ENCODE measurements around the gene MYO18A. TPM values are rescaled to one million over a fixed set of nuclear protein-coding genes. Genes with fewer than 3 reads are reported as not detected.

The MYO18A gene
- total and polyA plus RNA-seq, 2 of the 4 experiments (the other 2 are of a cell fraction): 22.4 to 39.1 TPM

GRCh38 chr17:29114141-29114540 is 66.1 kb downstream of the MYO18A start:
- Histone ChIP-seq H3K79me1 (ENCODE audit: low read depth in 1 of 2, low read length in 2 of 2) (peaks cover 0 to 10% of the 10 kb centered on the region in 2 experiments; a peak in 1 of 4 replicates), H4K8ac (ENCODE audit: low read depth in 2 of 2, low read length in 2 of 2) (no peak overlapping the region), H4K20me1 (ENCODE audit: insufficient read depth, low read length) (peaks cover 23% of the 10 kb centered on the region), H2BK5ac (ENCODE audit: low read depth, low read length, poor library complexity, severe bottlenecking) (no peak overlapping the region), H3K9me1 (ENCODE audit: insufficient read depth, low read length) (0 out of 2 replicates have a peak, but pooled peaks cover 7% of the 10 kb centered on the region), H2BK20ac (ENCODE audit: low read depth, low read length) (no peak overlapping the region), H3K27ac (ENCODE audit: insufficient read depth, low read length) (no peak overlapping the region), H3K4me1 (ENCODE audit: control insufficient read depth, insufficient read depth, low read length) (no peaks in the 10 kb centered on the region), H3K27me3 (ENCODE audit: control insufficient read depth, insufficient read depth, low read length) (no peaks in the 10 kb centered on the region), H2AK9ac (replicated peaks; ENCODE audit: low read depth, low read length, poor library complexity) (no peak overlapping the region), H3K9me3 (ENCODE audit: control insufficient read depth, insufficient read depth, low read length) (no peaks in the 10 kb centered on the region), H2AFZ (replicated peaks; ENCODE audit: low read length, poor library complexity) (no peak overlapping the region), H2AK5ac (ENCODE audit: low read depth, low read length) (no peak overlapping the region), H4K91ac (ENCODE audit: insufficient read depth, low read depth, low read length) (no peak overlapping the region), H3K23ac (ENCODE audit: low read depth, low read length) (no peak overlapping the region), H2BK15ac (ENCODE audit: low read depth, low read length) (no peak overlapping the region), H3K56ac (ENCODE audit: extremely low read depth, insufficient read depth, low read length) (no peak overlapping the region), H3K9ac (ENCODE audit: low read depth, low read length) (no peak overlapping the region), H3K4me2 (ENCODE audit: low read depth, low read length) (no peak overlapping the region), H3K4ac (ENCODE audit: low read depth, low read length) (no peak overlapping the region), H2BK120ac (ENCODE audit: low read depth, low read length) (no peak overlapping the region), H3K14ac (replicated peaks; ENCODE audit: low read depth, low read length) (no peak overlapping the region), H3K36me3 (ENCODE audit: control insufficient read depth, insufficient read depth, low read length) (peaks cover 39% of the 10 kb centered on the region), H3K4me3 (ENCODE audit: insufficient read depth, low read depth, low read length) (no peak overlapping the region), H3K18ac (ENCODE audit: low read depth, low read length) (no peak overlapping the region), H4K5ac (ENCODE audit: low read depth, low read length) (no peak overlapping the region)
- 64% methylated on average over 1 of the region's 5 CpGs; no CpG with 5 or more reads in 1 of the 2 experiments for WGBS, 2 experiments (ENCODE audit: extremely low coverage in 2 of 2, insufficient read length in 1 of 2)
- ChIA-PET CTCF (interaction anchor here (1.3 kb wide), 1 partner anchor 388 kb away, joined by 3 read pairs; the partner anchor contains the start of gene TLCD1), POLR2A (ENCODE audit: unreplicated experiment) (no interaction called here)
- dilution Hi-C loops (cut with HindIII; ENCODE audit: low sequenced_read_pairs, unreplicated experiment): no loop called here
- BruUV-seq (replicated peaks): no TSS peak
- in situ Hi-C loops (cut with MboI; ENCODE audit: low sequenced_read_pairs): no loop called here
- no peak for ATAC-seq (ENCODE audit: low read depth)
- intact Hi-C loops (cut with micrococcal nuclease): no loop called here
- TF ChIP-seq CHD1 (IDR thresholded peaks at IDR 0.05; ENCODE audit: low read depth, low read length): no peak
- no peak for TF ChIP-seq CEBPB (IDR thresholded peaks at IDR 0.05; ENCODE audit: low read depth, low read length)
- TF ChIP-seq MXI1 (IDR thresholded peaks at IDR 0.05; ENCODE audit: borderline replicate concordance, low read depth, low read length): no peak
- TF ChIP-seq MAZ (IDR thresholded peaks at IDR 0.05; ENCODE audit: borderline replicate concordance, low read depth, low read length): no peak
- no peak for TF ChIP-seq RAD21 (IDR thresholded peaks at IDR 0.05; ENCODE audit: low read length)
- no peak for TF ChIP-seq RFX5 (IDR thresholded peaks at IDR 0.05; ENCODE audit: low read depth, low read length)
- TF ChIP-seq BHLHE40 (IDR thresholded peaks at IDR 0.05; ENCODE audit: low read depth, low read length): no peak
- TF ChIP-seq MAFK (IDR thresholded peaks at IDR 0.05; ENCODE audit: low read depth, low read length): no peak
- TF ChIP-seq, protein P1, sequence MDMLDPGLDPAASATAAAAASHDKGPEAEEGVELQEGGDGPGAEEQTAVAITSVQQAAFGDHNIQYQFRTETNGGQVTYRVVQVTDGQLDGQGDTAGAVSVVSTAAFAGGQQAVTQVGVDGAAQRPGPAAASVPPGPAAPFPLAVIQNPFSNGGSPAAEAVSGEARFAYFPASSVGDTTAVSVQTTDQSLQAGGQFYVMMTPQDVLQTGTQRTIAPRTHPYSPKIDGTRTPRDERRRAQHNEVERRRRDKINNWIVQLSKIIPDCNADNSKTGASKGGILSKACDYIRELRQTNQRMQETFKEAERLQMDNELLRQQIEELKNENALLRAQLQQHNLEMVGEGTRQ (IDR thresholded peaks at IDR 0.05; ENCODE audit: low read depth, low read length): no peak
- TF ChIP-seq ELK1 (IDR thresholded peaks at IDR 0.05; ENCODE audit: borderline replicate concordance, low read depth, low read length): no peak
- no peak for TF ChIP-seq NFE2L2 (IDR thresholded peaks at IDR 0.05; ENCODE audit: low read depth, low read length)
- TF ChIP-seq, protein P2, sequence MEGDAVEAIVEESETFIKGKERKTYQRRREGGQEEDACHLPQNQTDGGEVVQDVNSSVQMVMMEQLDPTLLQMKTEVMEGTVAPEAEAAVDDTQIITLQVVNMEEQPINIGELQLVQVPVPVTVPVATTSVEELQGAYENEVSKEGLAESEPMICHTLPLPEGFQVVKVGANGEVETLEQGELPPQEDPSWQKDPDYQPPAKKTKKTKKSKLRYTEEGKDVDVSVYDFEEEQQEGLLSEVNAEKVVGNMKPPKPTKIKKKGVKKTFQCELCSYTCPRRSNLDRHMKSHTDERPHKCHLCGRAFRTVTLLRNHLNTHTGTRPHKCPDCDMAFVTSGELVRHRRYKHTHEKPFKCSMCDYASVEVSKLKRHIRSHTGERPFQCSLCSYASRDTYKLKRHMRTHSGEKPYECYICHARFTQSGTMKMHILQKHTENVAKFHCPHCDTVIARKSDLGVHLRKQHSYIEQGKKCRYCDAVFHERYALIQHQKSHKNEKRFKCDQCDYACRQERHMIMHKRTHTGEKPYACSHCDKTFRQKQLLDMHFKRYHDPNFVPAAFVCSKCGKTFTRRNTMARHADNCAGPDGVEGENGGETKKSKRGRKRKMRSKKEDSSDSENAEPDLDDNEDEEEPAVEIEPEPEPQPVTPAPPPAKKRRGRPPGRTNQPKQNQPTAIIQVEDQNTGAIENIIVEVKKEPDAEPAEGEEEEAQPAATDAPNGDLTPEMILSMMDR (conservative IDR thresholded peaks at IDR 0.05; ENCODE audit: low read depth, low read length): no peak
- TF ChIP-seq SMC3 (IDR thresholded peaks at IDR 0.05; ENCODE audit: low read depth, low read length): no peak
- DNase-seq: no peak

Measured in IMR-90 (cell line).